Measurements from ENCODE around the gene BDP1.
"Not testable (repeated sequence)": the region's sequence is repeated elsewhere in the genome, so short reads cannot be mapped to it uniquely, and the experiment has no call there.

Gene BDP1

DNA sequence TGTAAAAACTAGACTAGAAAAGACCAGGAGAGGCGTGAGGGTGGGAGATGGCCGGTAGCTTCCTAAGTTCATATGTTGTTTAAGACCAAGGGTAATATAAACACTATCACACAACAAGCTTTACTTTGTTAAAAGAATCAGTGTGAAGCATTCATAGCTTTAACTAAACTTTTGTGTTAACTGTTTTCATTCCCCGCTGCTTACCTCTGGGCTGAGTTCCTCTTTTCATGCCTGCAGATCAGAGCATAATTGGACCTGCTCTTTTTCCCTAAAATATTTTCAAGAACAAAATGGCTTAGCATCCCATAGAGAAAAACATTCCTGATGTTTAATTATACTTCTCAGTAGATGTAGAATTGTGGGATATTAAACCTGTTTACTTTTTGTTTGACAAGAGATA, 23.0 kb upstream of the BDP1 start:
- H3K4me3 ChIP-seq (ENCODE audit: low read length); H3K27me3 ChIP-seq (ENCODE audit: low read depth, low read length); H3K36me3 ChIP-seq (replicated peaks; ENCODE audit: low read depth, low read length); H3K79me2 ChIP-seq (ENCODE audit: low read length); H4K20me1 ChIP-seq (ENCODE audit: insufficient read depth, low read length); H3K9ac ChIP-seq (ENCODE audit: low read length); H3K9me3 ChIP-seq (ENCODE audit: insufficient read depth, low read length); H2AFZ ChIP-seq (ENCODE audit: low read depth, low read length): not testable (repeated sequence)
- 0 out of 2 replicates have a peak overlapping the region, but pooled peaks have one; percentile 21 for H3K27ac ChIP-seq (ENCODE audit: low read length)
- peak overlapping the region; percentile 40; the same call in 1 of the 2 replicates for H3K4me2 ChIP-seq (ENCODE audit: low read length)
- H3K4me1 ChIP-seq (ENCODE audit: low read length) = peaks cover 12% of the 10 kb centered on the region

DNA sequence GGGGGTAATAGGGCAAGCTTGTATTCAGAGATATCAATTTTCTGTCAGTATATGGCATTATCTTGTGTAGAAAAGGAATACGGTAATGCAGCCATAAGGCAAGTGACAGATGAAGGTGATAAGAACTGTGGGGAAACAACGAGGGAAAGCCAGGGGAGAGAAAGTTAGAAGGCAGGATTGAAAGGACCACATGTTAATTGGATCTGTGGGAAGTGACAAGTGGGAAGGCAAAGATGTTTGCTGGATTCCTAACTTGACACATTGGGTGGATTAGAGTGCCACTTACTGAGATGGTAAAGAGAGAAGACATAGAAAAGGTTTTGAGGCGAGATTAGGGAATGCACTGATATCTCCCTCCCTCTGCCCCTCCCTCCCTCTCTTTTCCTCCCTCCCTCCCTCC, 20.6 kb upstream of the BDP1 start:
- H3K27ac ChIP-seq (ENCODE audit: low read length); H3K27me3 ChIP-seq (ENCODE audit: low read depth, low read length); H3K36me3 ChIP-seq (replicated peaks; ENCODE audit: low read depth, low read length); H3K9me3 ChIP-seq (ENCODE audit: insufficient read depth, low read length); H3K9ac ChIP-seq (ENCODE audit: low read length); H3K4me2 ChIP-seq (ENCODE audit: low read length); H3K4me3 ChIP-seq (ENCODE audit: low read length); H2AFZ ChIP-seq (ENCODE audit: low read depth, low read length); H4K20me1 ChIP-seq (ENCODE audit: insufficient read depth, low read length); H3K79me2 ChIP-seq (ENCODE audit: low read length); H3K4me1 ChIP-seq (ENCODE audit: low read length): not testable (repeated sequence)

DNA sequence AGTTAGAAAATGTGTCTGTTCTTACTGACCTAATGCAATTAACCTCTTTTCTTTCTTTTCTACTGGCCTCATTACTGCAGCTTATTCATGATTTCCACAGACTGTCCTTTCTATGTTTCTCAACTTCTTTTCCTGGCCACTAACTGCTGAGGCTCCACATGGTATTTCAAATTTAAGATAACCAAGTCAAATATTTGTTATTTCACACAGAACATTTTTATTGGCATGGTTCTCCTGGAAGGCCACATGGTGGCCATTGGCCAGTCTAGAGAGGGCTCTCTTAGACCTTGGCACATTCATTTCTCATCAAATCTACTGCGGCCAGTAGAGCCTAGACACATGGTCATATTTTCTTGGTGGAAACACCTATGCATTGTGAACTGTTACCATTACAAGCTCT, 13.9 kb upstream of the BDP1 start:
- not testable (repeated sequence) for H3K9ac ChIP-seq (ENCODE audit: low read length); H3K4me2 ChIP-seq (ENCODE audit: low read length); H3K27me3 ChIP-seq (ENCODE audit: low read depth, low read length); H3K9me3 ChIP-seq (ENCODE audit: insufficient read depth, low read length); H3K4me1 ChIP-seq (ENCODE audit: low read length); H3K27ac ChIP-seq (ENCODE audit: low read length); H4K20me1 ChIP-seq (ENCODE audit: insufficient read depth, low read length); H3K4me3 ChIP-seq (ENCODE audit: low read length); H3K79me2 ChIP-seq (ENCODE audit: low read length); H3K36me3 ChIP-seq (replicated peaks; ENCODE audit: low read depth, low read length); H2AFZ ChIP-seq (ENCODE audit: low read depth, low read length)

DNA sequence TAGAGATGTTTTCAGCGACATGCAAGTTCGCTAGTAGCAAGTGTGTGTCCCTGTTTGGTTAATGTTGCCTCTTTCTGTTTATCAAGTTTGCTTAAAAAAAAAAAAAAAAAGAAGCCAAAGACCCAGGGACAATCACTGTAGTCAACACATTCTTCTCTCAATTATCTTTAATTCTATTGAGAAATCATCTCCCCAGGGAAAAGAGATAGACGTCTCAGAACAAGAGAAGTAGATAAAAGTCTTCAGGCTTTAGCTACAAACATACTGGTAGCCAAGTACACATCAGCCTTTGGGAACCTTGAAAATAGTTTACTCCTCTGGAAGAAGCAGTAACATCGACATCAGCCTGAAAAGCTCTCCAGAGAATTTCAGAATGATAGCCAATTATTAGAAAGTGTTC, 11.6 kb upstream of the BDP1 start:
- not testable (repeated sequence) for H3K79me2 ChIP-seq (ENCODE audit: low read length); H3K36me3 ChIP-seq (replicated peaks; ENCODE audit: low read depth, low read length); H3K27me3 ChIP-seq (ENCODE audit: low read depth, low read length); H3K27ac ChIP-seq (ENCODE audit: low read length); H3K4me1 ChIP-seq (ENCODE audit: low read length); H3K4me3 ChIP-seq (ENCODE audit: low read length); H3K4me2 ChIP-seq (ENCODE audit: low read length); H4K20me1 ChIP-seq (ENCODE audit: insufficient read depth, low read length); H3K9me3 ChIP-seq (ENCODE audit: insufficient read depth, low read length); H3K9ac ChIP-seq (ENCODE audit: low read length); H2AFZ ChIP-seq (ENCODE audit: low read depth, low read length)

DNA sequence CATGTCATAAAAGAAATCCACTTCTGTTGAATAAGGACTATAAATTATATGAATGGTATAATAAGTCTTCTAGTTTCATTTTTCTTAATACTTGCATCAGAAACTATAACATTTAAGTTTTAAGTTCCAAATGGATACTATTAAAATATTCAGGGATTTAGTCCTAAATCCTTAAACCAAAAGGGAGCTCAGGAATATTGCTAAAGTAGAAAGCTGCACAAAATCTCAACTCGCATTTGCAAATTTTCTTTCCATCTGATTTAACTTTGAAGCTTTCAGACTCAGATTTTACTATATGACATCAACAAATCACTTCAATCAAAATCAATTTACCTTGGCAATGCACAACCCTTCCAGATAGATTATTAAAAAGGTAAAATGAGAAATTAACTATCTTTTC, 10.4 kb upstream of the BDP1 start:
- not testable (repeated sequence) for H4K20me1 ChIP-seq (ENCODE audit: insufficient read depth, low read length); H3K27ac ChIP-seq (ENCODE audit: low read length); H3K9ac ChIP-seq (ENCODE audit: low read length); H3K36me3 ChIP-seq (replicated peaks; ENCODE audit: low read depth, low read length); H3K9me3 ChIP-seq (ENCODE audit: insufficient read depth, low read length); H2AFZ ChIP-seq (ENCODE audit: low read depth, low read length); H3K4me1 ChIP-seq (ENCODE audit: low read length); H3K27me3 ChIP-seq (ENCODE audit: low read depth, low read length); H3K4me2 ChIP-seq (ENCODE audit: low read length); H3K4me3 ChIP-seq (ENCODE audit: low read length); H3K79me2 ChIP-seq (ENCODE audit: low read length)

DNA sequence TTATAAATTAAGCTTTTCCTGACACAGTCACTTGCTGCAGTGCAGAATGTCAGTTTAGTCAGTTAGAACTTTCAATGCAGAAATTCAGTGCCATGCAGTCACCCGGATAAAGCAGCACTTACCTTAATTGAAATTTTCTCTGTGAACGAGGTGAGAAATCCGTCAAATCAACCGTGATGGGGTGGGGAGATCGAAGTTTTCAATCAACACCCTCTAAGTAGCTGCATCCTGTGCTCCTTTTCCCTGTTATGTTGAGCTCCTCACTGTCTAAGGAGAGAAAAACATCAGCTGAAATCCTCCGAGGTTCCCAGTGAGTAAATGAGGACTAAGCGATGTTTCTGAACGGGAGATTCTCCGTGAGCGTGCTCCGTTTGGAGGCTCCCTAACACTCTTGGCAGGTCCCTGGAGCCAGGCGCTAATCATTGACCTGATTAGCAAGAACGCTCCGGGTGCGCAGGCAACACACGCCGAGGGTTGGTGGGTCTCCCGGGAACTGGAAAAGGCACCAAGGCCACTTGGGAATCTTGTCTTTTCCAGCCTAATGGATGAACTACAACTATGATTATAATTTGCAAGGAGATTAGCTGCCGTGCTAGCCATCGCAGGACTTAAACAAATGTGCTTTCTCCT, 9.8 kb upstream of the BDP1 start:
- H3K27me3 ChIP-seq (ENCODE audit: low read depth, low read length); H3K79me2 ChIP-seq (ENCODE audit: low read length); H2AFZ ChIP-seq (ENCODE audit: low read depth, low read length); H3K9me3 ChIP-seq (ENCODE audit: insufficient read depth, low read length); H3K27ac ChIP-seq (ENCODE audit: low read length); H3K9ac ChIP-seq (ENCODE audit: low read length); H4K20me1 ChIP-seq (ENCODE audit: insufficient read depth, low read length); H3K36me3 ChIP-seq (replicated peaks; ENCODE audit: low read depth, low read length); H3K4me1 ChIP-seq (ENCODE audit: low read length): not testable (repeated sequence)
- H3K4me2 ChIP-seq (ENCODE audit: low read length) = peak overlapping the region; percentile 66
- H3K4me3 ChIP-seq (ENCODE audit: low read length) = peak overlapping the region; percentile 70

DNA sequence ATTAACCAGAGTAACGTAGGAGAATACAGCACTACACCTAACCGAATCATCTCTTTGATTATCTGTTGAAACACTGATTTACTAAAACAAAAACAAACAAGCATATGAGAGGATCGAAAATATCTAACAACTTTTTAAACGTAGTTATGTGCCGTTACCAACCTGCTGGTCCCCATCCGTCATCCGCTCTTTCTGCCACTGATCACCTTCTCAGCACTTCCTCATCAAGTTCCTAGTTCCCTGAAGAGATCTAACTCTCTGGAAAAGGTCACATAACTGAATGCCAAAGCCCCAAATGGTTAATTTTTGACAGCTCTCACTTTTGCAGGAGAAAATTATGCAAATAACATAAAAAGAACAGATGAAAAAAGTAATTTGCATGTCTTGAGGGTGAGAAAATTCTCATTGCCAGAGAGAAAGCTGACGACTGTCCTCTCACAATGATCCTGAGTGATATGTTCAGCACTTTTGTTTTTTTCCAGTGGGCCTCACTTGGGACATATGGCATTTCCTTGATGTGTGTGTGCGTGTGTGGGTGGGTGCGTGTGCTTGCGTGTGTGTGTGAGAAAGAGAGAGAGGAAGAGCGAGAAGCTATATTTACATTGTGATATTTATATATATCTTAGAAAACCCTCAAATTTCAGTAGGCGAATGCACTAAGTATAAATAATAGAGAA, 8.8 kb upstream of the BDP1 start:
- Histone ChIP-seq H3K4me2 (ENCODE audit: low read length) (peak overlapping the region; percentile 66), H3K4me3 (ENCODE audit: low read length) (peak overlapping the region; percentile 70)
- H3K4me1 ChIP-seq (ENCODE audit: low read length); H3K27ac ChIP-seq (ENCODE audit: low read length); H3K79me2 ChIP-seq (ENCODE audit: low read length); H3K27me3 ChIP-seq (ENCODE audit: low read depth, low read length); H3K9ac ChIP-seq (ENCODE audit: low read length); H4K20me1 ChIP-seq (ENCODE audit: insufficient read depth, low read length); H3K36me3 ChIP-seq (replicated peaks; ENCODE audit: low read depth, low read length); H3K9me3 ChIP-seq (ENCODE audit: insufficient read depth, low read length); H2AFZ ChIP-seq (ENCODE audit: low read depth, low read length): not testable (repeated sequence)

All from OCI-LY3 (cell line).